Natural killer cell (primary cell): Measurements from ENCODE around the gene CCDC57. TPM values are rescaled to one million over a fixed set of nuclear protein-coding genes. Genes with fewer than 3 reads are reported as not detected.

Experiments used
- ATAC-seq, 3 donors: fragments of 150-1000 bp in 2 of 3; fragments of 200-7000 bp in 1 of 3; cut with Tn5 transposase; 1 replicate in 1 of 3; 2 replicates in 2 of 3; pipeline ENCODE4 v1.10.0; 2021; ENCODE audit warnings: mild to moderate bottlenecking in 2 of 3, moderate library complexity in 2 of 3
- DNase-seq, 2 donors: peaks; one replicate each; pipeline versions ENCODE4 v3.0.0 to v3.0.0-alpha.2; 2013 to 2021; ENCODE audit warnings: mixed read lengths in 1 of 2
- H3K27ac ChIP-seq: one replicate; pipeline ENCODE4 v1.5.1; 2013; ENCODE audit warnings: mild to moderate bottlenecking, low read length
- H3K27me3 ChIP-seq: one replicate; pipeline ENCODE4 v1.6.1; 2013; ENCODE audit warnings: low read length; ENCODE audit not compliant: control insufficient read depth, insufficient read depth
- H3K36me3 ChIP-seq: one replicate; pipeline ENCODE4 v1.6.1; 2013; ENCODE audit warnings: low read length; ENCODE audit not compliant: control insufficient read depth, insufficient read depth
- H3K4me1 ChIP-seq: one replicate; pipeline ENCODE4 v1.6.1; 2013; ENCODE audit warnings: low read length; ENCODE audit not compliant: control insufficient read depth, insufficient read depth
- H3K4me3 ChIP-seq: one replicate; pipeline ENCODE4 v1.5.1; 2013; ENCODE audit warnings: low read length
- H3K9me3 ChIP-seq: one replicate; pipeline ENCODE4 v1.6.1; 2013; ENCODE audit warnings: low read length; ENCODE audit not compliant: control insufficient read depth, insufficient read depth
- H3K27ac Mint-ChIP-seq, 2 donors: one replicate each; pipeline ENCODE4 v1.8.0; 2022; ENCODE audit warnings: mild to moderate bottlenecking in 2 of 2, mixed read lengths in 2 of 2, moderate library complexity in 1 of 2
- H3K27me3 Mint-ChIP-seq, 2 donors: one replicate each; pipeline ENCODE4 v1.8.0; 2022; ENCODE audit warnings: low read depth in 2 of 2, mixed read lengths in 2 of 2
- H3K36me3 Mint-ChIP-seq: one replicate; pipeline ENCODE4 v1.8.0; 2022; ENCODE audit warnings: mixed read lengths
- H3K4me1 Mint-ChIP-seq, 2 donors: one replicate each; pipeline ENCODE4 v1.8.0; 2022; ENCODE audit warnings: mixed read lengths in 2 of 2
- H3K4me3 Mint-ChIP-seq: one replicate; pipeline ENCODE4 v1.8.0; 2022; ENCODE audit warnings: mild to moderate bottlenecking, moderate library complexity, mixed read lengths
- H3K9me3 Mint-ChIP-seq, 2 donors: one replicate each; pipeline ENCODE4 v1.8.0; 2022; ENCODE audit warnings: mixed read lengths in 2 of 2
- CTCF ChIP-seq: fragments of 200-600 bp; IDR thresholded peaks from one replicate; pipeline ENCODE4 v1.8.0; 2022; ENCODE audit warnings: antibody characterized with exemption
- WGBS: methylation state at CpG from one replicate; pipeline ENCODE4 v1.1.7; 2013; ENCODE audit warnings: missing lambda C conversion rate; ENCODE audit not compliant: insufficient coverage; 5-methylcytosine and 5-hydroxymethylcytosine counted together
- intact Hi-C: fragments of 100-400 bp; cut with micrococcal nuclease; formaldehyde crosslinking; loops from one replicate; pipeline ENCODE4 v1.14.2; 2022
- total RNA-seq, 4 donors: library from RNA; stranded (reverse); fragments of 120-200 nt in 1 of 4; gene quantifications; one replicate each; pipeline versions ENCODE4 v1.2.3 to v1.2.4, GENCODE V29; 2013 to 2022

CCDC57 gene
- total RNA-seq, 3 donors from 2014 or later (not counting 1 experiment from before 2014, with no cell fraction given), result 69.7 to 79.2 (median 75.1) TPM

- peak; percentile 13 to 40 (median 17) for ATAC-seq
- Histone ChIP-seq H3K4me1 (peaks cover 37% of the 10 kb centered on the region), H3K4me3 (no peak overlapping the region), H3K27me3 (no peaks in the 10 kb centered on the region), H3K27ac (peak overlapping the region; percentile 34), H3K36me3 (peaks cover 93% of the 10 kb centered on the region), H3K9me3 (no peaks in the 10 kb centered on the region)
- 63% methylated on average over 26 of the region's 27 CpGs for WGBS
- Mint-ChIP-seq H3K36me3 (peaks cover 25% of the 10 kb centered on the region), H3K4me3 (peak overlapping the region; percentile 47), H3K27me3 (no peaks in the 10 kb centered on the region), H3K4me1 (peaks cover 48 to 63% of the 10 kb centered on the region in 2 donors), H3K9me3 (no peaks in the 10 kb centered on the region), H3K27ac (peak overlapping the region; percentile 87 to 88)
- intact Hi-C loops, result loop anchor here (10.0 kb wide), 1 partner anchor 168 kb away; the partner anchor contains the start of genes HEXD and OGFOD3
- TF ChIP-seq CTCF, result no peak
- peak in 1 of 2 donors; percentile 26 for DNase-seq
Observed at GRCh38 chr17:82246365-82247181, 33.9 kb upstream of the CCDC57 start.

- Mint-ChIP-seq H3K4me3 (peak overlapping the region; percentile 47), H3K36me3 (peaks cover 25% of the 10 kb centered on the region), H3K4me1 (peaks cover 48 to 68% of the 10 kb centered on the region in 2 donors), H3K27ac (peak overlapping the region; percentile 87 to 88), H3K27me3 (no peaks in the 10 kb centered on the region), H3K9me3 (no peaks in the 10 kb centered on the region)
- Histone ChIP-seq H3K9me3 (no peaks in the 10 kb centered on the region), H3K4me3 (no peak overlapping the region), H3K36me3 (peaks cover 89% of the 10 kb centered on the region), H3K27me3 (no peaks in the 10 kb centered on the region), H3K4me1 (peaks cover 43% of the 10 kb centered on the region), H3K27ac (no peak overlapping the region)
- ATAC-seq, result no peak
- intact Hi-C loops, result loop anchor here (10.0 kb wide), 1 partner anchor 169 kb away; the partner anchor contains the start of genes HEXD and OGFOD3
- TF ChIP-seq CTCF, result no peak
- WGBS, result 95% methylated on average over 5 of the region's 5 CpGs
- DNase-seq, result no peak
Observed at GRCh38 chr17:82246040-82246364, 33.4 kb upstream of the CCDC57 start.

- Mint-ChIP-seq H3K27ac (peak overlapping the region; percentile 87 to 88), H3K36me3 (peaks cover 25% of the 10 kb centered on the region), H3K27me3 (no peaks in the 10 kb centered on the region), H3K4me3 (peak overlapping the region; percentile 47), H3K9me3 (no peaks in the 10 kb centered on the region), H3K4me1 (peaks cover 52 to 75% of the 10 kb centered on the region in 2 donors)
- no peak overlapping the region for H3K27ac ChIP-seq
- H3K4me1 ChIP-seq, result peaks cover 49% of the 10 kb centered on the region
- H3K9me3 ChIP-seq, result no peaks in the 10 kb centered on the region
- DNase-seq (no peak), ATAC-seq (no peak)
- intact Hi-C loops, result loop anchor here (10.0 kb wide), 1 partner anchor 169 kb away; the partner anchor contains the start of genes HEXD and OGFOD3
- no peaks in the 10 kb centered on the region for H3K27me3 ChIP-seq
- TF ChIP-seq CTCF, result no peak
- WGBS, result 95% methylated on average over 47 of the region's 47 CpGs
- peaks cover 85% of the 10 kb centered on the region for H3K36me3 ChIP-seq
- H3K4me3 ChIP-seq, result no peak overlapping the region
Observed at GRCh38 chr17:82245134-82246039, 32.7 kb upstream of the CCDC57 start.
